Colon (tissue), 2 donors: ENCODE results near the gene AP1M1.
"Not testable (repeated sequence)": the region's sequence is repeated elsewhere in the genome, so short reads cannot be mapped to it uniquely, and the experiment has no call there.

Experiments
- FAIRE-seq: peaks from 2 replicates; lab custom pipeline; 2012; peaks lifted over from hg19 to GRCh38; lab: Jason Lieb, UNC
- donor health status: control.
- donor health status: control.

Gene AP1M1

GRCh38 chr19:16197622-16198369 lies at the start of gene AP1M1:
TSS of gene AP1M1 (plus strand) at chr19:16197911. CDS start at chr19:16198027, 116 bp downstream.
- FAIRE-seq = no peak

- no peak for FAIRE-seq
These were observed 49.1 kb upstream of the AP1M1 start for GRCh38 chr19:16148443-16149229.

GRCh38 chr19:16153582-16154336 lies 44.0 kb upstream of the AP1M1 start:
- no peak for FAIRE-seq

GRCh38 chr19:16154557-16154956 lies 43.2 kb upstream of the AP1M1 start:
- FAIRE-seq = no peak

GRCh38 chr19:16155128-16155527 lies 42.6 kb upstream of the AP1M1 start:
- FAIRE-seq = no peak

- no peak for FAIRE-seq
These were observed 40.8 kb upstream of the AP1M1 start for GRCh38 chr19:16156904-16157303.

- FAIRE-seq = no peak
These were observed 40.1 kb upstream of the AP1M1 start for GRCh38 chr19:16157601-16158000.

GRCh38 chr19:16159655-16160054 lies 38.1 kb upstream of the AP1M1 start:
- no peak for FAIRE-seq

- no peak for FAIRE-seq
These were observed 37.2 kb upstream of the AP1M1 start for GRCh38 chr19:16160445-16160942.

GRCh38 chr19:16160943-16161560 lies 36.7 kb upstream of the AP1M1 start:
- no peak for FAIRE-seq

- no peak for FAIRE-seq
These were observed 35.9 kb upstream of the AP1M1 start for GRCh38 chr19:16161840-16162239.

- no peak for FAIRE-seq
These were observed 33.4 kb upstream of the AP1M1 start for GRCh38 chr19:16164222-16164890.

GRCh38 chr19:16166417-16166816 lies 31.3 kb upstream of the AP1M1 start:
- FAIRE-seq = no peak

GRCh38 chr19:16167055-16167454 lies 30.7 kb upstream of the AP1M1 start:
- no peak for FAIRE-seq

GRCh38 chr19:16168465-16169081 lies 29.1 kb upstream of the AP1M1 start:
- no peak for FAIRE-seq

- no peak for FAIRE-seq
These were observed 27.6 kb upstream of the AP1M1 start for GRCh38 chr19:16170134-16170533.

- FAIRE-seq = no peak
These were observed 21.8 kb upstream of the AP1M1 start for GRCh38 chr19:16175954-16176353.

GRCh38 chr19:16178866-16179265 lies 18.8 kb upstream of the AP1M1 start:
- FAIRE-seq = not testable (repeated sequence)

GRCh38 chr19:16180611-16181010 lies 17.1 kb upstream of the AP1M1 start:
- FAIRE-seq = no peak

- no peak for FAIRE-seq
These were observed 13.0 kb upstream of the AP1M1 start for GRCh38 chr19:16184665-16185122.
